ENCODE data around the gene SIGLEC12.

Gene SIGLEC12

DNA sequence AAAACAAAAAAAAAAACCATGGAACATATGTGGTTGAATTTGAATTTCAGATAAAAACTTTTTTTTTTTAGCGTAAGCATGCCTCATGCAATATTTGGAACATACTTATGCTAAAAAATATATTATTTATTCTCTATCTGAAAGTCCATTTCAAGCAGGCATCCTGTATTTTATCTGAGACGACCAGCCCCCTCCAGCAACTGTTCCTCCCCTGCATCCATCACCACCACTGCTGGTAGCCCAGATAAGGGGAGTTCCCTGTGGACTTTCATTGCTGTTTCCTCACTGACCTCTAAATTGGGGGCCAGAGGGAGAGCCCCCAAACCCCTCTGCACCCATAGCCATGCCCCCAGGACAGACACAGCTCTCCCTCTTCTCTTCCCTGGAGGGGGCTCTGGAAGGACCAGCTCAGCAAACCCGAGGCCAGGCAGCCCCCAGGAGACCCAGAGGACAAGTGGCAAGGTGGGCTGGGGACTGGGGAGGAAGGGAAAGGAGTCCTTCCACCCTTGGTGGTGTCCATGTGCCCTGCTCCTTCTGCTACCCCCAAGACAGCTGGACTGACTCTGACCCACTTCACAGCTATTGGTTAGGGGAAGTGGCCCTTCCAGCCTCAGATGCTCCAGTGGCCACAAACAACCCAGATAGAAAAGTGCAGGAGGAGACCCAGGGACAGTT, 6.6 kb upstream of the SIGLEC12 start:
- ATAC-seq = no peak
- TF ChIP-seq SNAI2 (CRISPR knock-in tag; IDR thresholded peaks at IDR 0.05) (no peak), ZFP30 (CRISPR knock-in tag; IDR thresholded peaks at IDR 0.05) (no peak), CREB5 (CRISPR knock-in tag; IDR thresholded peaks at IDR 0.05; ENCODE audit: low read depth) (no peak), PATZ1 (CRISPR knock-in tag; IDR thresholded peaks at IDR 0.05; ENCODE audit: borderline replicate concordance) (no peak), ZFP3 (CRISPR knock-in tag; IDR thresholded peaks at IDR 0.05) (no peak), ARNTL (CRISPR knock-in tag; IDR thresholded peaks at IDR 0.05; ENCODE audit: borderline replicate concordance, low read depth) (no peak), BACH2 (CRISPR knock-in tag; IDR thresholded peaks at IDR 0.05; ENCODE audit: borderline replicate concordance) (no peak), ZC3H10 (CRISPR knock-in tag; IDR thresholded peaks at IDR 0.05) (no peak), ESRRG (CRISPR knock-in tag; IDR thresholded peaks at IDR 0.05) (no peak), ZNF565 (CRISPR knock-in tag; conservative IDR thresholded peaks at IDR 0.05; ENCODE audit: low read depth) (no peak), TOX (CRISPR knock-in tag; IDR thresholded peaks at IDR 0.05; ENCODE audit: borderline replicate concordance) (no peak), GLIS3 (CRISPR knock-in tag; IDR thresholded peaks at IDR 0.05) (no peak), ZNF8 (CRISPR knock-in tag; IDR thresholded peaks at IDR 0.05) (no peak), ZNF70 (CRISPR knock-in tag; IDR thresholded peaks at IDR 0.05) (no peak), OSR1 (CRISPR knock-in tag; IDR thresholded peaks at IDR 0.05) (no peak), RARB (CRISPR knock-in tag; IDR thresholded peaks at IDR 0.05) (no peak), TCF4 (CRISPR knock-in tag; IDR thresholded peaks at IDR 0.05; ENCODE audit: borderline replicate concordance) (no peak)
- TF ChIP-seq, protein P1, sequence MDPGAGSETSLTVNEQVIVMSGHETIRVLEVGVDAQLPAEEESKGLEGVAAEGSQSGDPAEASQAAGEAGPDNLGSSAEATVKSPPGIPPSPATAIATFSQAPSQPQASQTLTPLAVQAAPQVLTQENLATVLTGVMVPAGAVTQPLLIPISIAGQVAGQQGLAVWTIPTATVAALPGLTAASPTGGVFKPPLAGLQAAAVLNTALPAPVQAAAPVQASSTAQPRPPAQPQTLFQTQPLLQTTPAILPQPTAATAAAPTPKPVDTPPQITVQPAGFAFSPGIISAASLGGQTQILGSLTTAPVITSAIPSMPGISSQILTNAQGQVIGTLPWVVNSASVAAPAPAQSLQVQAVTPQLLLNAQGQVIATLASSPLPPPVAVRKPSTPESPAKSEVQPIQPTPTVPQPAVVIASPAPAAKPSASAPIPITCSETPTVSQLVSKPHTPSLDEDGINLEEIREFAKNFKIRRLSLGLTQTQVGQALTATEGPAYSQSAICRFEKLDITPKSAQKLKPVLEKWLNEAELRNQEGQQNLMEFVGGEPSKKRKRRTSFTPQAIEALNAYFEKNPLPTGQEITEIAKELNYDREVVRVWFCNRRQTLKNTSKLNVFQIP (CRISPR knock-in tag; IDR thresholded peaks at IDR 0.05; ENCODE audit: borderline replicate concordance, low read depth) = no peak
- TF ChIP-seq, protein P2, sequence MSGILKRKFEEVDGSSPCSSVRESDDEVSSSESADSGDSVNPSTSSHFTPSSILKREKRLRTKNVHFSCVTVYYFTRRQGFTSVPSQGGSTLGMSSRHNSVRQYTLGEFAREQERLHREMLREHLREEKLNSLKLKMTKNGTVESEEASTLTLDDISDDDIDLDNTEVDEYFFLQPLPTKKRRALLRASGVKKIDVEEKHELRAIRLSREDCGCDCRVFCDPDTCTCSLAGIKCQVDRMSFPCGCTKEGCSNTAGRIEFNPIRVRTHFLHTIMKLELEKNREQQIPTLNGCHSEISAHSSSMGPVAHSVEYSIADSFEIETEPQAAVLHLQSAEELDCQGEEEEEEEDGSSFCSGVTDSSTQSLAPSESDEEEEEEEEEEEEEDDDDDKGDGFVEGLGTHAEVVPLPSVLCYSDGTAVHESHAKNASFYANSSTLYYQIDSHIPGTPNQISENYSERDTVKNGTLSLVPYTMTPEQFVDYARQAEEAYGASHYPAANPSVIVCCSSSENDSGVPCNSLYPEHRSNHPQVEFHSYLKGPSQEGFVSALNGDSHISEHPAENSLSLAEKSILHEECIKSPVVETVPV (CRISPR knock-in tag; IDR thresholded peaks at IDR 0.05) = no peak

DNA sequence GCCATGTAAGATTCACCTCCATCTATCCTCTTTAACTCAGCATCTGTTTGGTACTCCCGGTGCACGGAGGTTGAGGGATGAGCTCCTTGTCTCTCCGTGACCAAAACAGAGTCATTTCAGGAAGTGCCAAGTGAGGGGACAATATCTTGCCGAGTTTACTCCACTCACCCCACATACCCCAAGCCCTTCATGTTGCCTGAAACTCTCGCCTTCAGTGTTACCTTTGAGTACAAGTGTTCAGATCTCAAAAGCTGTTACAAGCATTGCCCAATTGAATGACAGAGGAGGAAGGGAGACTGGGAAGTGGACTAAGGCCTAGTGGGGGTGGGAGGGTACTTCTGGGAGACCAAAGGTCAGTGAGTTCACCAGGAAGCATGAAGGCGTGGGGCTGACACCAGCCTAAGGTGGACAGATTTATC, 6.0 kb upstream of the SIGLEC12 start:
- no peak for ATAC-seq
- TF ChIP-seq GLIS3 (CRISPR knock-in tag; IDR thresholded peaks at IDR 0.05) (no peak), ZNF8 (CRISPR knock-in tag; IDR thresholded peaks at IDR 0.05) (no peak), ZNF70 (CRISPR knock-in tag; IDR thresholded peaks at IDR 0.05) (no peak), ISL1 (CRISPR knock-in tag; IDR thresholded peaks at IDR 0.05) (no peak), ESRRG (CRISPR knock-in tag; IDR thresholded peaks at IDR 0.05) (no peak), PATZ1 (CRISPR knock-in tag; IDR thresholded peaks at IDR 0.05; ENCODE audit: borderline replicate concordance) (no peak), TOX (CRISPR knock-in tag; IDR thresholded peaks at IDR 0.05; ENCODE audit: borderline replicate concordance) (no peak), SNAI2 (CRISPR knock-in tag; IDR thresholded peaks at IDR 0.05) (no peak), ZC3H10 (CRISPR knock-in tag; IDR thresholded peaks at IDR 0.05) (no peak), RARB (CRISPR knock-in tag; IDR thresholded peaks at IDR 0.05) (no peak), ZFP3 (CRISPR knock-in tag; IDR thresholded peaks at IDR 0.05) (no peak), BACH2 (CRISPR knock-in tag; IDR thresholded peaks at IDR 0.05; ENCODE audit: borderline replicate concordance) (no peak), CREB5 (CRISPR knock-in tag; IDR thresholded peaks at IDR 0.05; ENCODE audit: low read depth) (no peak)
